Measurements from ENCODE around the gene CREB5.

CREB5 gene

DNA sequence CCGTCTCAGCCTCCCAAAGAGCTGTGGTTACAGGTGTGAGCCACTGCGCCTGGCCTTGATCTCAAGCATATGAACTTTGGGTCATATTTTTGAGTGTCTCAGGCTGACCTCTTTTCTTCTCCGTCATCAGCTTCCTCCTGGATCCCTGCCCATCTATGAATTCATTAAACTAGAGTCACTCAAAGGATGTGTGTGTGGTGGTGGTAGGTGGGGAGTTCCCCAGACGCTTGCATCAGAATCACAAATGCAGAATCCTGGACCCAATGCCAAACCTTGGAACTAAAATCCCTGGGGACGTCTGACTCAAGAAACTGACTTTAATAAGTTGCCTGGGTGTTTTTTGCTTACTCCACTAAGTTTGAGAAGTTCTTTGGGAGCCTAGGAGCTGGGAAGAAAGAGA, 6.7 kb upstream of the CREB5 start:
- DNase-seq = no peak
- in situ Hi-C loops (cut with MboI; ENCODE audit: low pct_unique_long_range_greater_than_20kb, low sequenced_read_pairs) = no loop called here

DNA sequence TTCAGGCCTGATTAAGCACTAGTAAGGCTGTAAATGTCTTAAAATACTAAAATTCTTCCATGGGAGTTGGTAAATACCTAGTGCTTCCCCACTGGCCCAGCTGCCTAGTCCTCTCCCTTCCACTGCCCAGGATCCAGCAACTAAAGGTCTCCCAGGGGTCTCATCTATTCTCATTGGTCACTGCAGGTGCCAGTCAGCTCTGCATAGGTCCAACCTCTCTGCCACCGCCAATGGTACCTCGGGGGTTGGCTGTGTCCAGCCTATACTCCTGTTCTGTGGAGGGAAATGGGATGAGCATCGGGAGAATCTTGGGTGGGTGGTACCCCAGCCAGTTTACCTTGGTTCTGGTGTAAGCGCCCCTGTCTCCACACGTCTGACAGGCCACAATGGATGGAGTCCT, 6.1 kb upstream of the CREB5 start:
- in situ Hi-C loops (cut with MboI; ENCODE audit: low pct_unique_long_range_greater_than_20kb, low sequenced_read_pairs) = no loop called here
- DNase-seq = no peak

DNA sequence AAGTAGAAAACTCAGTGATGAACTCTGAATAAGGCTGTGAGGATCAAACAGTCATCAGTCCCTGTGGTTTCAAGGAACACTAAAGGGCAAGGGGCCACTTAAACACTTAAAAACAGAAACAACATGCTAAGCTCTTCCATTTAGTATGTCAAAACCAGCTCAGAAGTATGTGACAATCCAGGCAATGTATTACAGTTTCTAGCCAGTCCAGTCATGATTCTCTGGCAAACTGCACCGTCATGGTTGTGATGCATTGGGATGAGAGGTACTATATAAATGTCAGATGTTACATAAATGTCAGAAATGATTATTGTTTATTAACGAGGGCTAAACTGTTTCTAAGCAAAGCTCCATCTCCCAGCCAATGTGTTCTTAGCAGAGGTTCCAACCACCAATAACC, 4.7 kb upstream of the CREB5 start:
- in situ Hi-C loops (cut with MboI; ENCODE audit: low pct_unique_long_range_greater_than_20kb, low sequenced_read_pairs) = no loop called here

DNA sequence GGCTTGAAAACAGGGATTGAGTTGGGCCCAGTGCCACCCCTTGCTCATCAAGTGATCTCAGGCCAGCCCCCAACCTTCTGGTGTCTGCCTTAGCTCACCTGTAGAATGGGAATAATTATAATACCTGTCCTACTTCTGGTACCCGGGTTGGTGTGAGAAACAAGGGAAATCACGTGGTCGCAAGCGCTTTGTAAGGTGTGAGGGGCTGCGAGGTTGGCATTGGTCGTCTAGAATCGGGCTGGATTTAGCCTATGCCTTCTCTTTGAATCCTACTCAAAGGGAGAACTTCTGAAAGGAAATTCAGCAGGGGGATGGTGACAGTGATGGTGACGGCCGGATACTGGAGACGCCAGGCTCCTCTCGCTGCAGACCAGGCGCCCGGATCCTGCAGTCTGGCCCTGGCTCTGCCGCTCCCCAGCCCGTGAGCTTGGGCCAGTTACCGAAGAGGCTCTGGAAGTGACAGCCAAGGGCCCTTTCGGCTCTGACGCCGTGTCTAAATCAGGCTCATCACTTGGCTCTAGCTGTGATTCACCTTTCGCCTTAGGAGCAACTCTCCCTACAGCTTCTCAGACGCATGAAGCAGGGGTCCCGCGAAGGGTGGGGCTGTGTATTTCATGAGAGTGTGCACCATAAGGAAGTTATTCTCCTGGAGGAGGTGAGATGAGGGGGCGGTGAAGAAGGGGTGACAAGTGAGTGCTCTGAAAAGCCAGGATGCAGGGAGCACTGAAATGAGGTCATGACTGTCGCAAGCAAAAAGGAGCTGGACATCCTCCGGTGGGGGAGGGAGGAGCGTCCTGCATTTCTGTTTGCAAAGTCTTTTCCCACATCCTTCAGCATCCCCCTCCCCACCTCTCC, 4.0 kb upstream of the CREB5 start:
- no peak for DNase-seq
- in situ Hi-C loops (cut with MboI; ENCODE audit: low pct_unique_long_range_greater_than_20kb, low sequenced_read_pairs) = no loop called here

More for the DNA sequence above, 4.7 kb upstream of the CREB5 start:
- no peak for DNase-seq

DNA sequence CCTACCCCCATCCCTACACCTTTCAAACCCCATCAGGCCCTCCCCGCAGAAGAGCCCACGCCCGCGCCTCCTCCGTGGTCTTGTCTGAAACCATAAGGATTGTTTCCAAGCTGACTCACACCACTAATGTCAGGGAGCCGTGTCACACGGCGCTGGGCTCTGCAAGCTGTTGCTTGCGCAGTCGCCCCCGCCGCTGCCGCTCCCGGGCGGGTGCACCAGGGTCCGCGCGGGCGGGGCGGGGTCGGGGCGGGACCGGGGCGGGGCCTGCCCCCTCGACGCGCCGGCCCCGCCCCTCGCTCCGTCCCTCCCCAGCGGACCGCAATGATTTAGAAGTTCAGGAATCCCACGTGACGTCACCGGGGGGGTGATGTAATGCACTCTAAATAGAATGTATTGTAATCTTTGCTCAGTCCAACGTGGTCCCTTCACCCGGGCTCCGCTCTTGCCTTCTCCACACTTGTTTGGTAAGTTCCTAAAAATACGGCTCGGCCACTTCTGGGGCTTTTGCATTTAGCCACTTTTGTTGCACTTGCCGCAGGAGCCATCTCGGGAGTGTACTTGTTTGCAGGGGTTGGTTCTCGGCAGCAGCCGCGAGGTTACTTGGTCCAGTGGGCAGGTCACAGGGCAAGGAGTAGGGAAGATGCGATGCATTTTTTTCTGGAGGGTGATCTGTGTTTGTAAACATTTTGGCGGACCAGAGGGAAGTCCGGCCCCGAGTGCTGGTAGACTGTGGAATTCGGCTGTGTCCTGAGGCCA, 3.2 kb upstream of the CREB5 start:
- DNase-seq = peak; percentile 64
- in situ Hi-C loops (cut with MboI; ENCODE audit: low pct_unique_long_range_greater_than_20kb, low sequenced_read_pairs) = no loop called here

DNA sequence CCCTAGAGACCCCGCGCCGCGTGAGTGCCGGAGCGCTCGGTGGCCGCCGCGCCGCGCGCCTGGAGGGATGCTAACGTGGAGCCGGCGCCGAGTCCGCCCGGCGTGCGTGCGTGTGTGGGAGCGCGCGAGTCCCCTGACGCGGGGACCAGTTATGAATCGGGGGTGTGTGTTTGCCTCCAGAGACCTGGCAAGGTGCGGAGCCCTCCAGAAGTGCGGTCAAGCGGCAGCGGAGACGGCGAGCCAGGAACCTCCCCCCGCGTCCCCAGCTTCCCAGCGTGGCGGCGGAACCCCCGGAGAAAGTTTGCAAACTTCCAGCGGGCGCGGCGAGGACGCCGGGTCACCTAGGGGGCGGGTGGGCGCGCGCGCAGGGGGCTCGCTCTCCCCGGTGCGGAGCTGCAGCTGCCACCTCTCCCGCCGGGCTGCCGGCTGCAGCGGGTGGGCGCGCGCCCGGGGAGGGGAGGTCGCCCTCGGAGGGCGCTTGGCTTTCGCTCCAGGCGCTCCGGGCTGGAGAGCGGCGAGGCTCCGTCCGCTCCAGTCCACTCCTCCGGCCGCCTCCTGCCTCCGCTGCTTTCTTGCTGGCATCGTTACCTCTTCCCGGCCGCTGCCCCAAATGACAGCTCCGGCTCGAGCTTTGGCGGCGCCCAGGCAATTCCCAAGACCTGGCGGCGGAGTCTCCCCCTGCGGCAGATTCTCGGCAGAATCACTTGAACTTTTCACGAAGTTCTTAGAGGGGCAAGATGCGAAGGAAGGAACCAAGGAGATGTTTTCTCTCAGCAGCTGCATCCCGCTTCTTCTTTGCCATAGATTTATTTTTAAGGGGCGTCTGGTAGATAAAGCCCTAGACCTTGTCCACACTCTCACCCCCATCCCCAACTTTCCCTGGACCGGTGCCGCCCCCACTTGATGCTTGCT, 2.3 kb upstream of the CREB5 start:
- no peak for DNase-seq
- in situ Hi-C loops (cut with MboI; ENCODE audit: low pct_unique_long_range_greater_than_20kb, low sequenced_read_pairs) = no loop called here

DNA sequence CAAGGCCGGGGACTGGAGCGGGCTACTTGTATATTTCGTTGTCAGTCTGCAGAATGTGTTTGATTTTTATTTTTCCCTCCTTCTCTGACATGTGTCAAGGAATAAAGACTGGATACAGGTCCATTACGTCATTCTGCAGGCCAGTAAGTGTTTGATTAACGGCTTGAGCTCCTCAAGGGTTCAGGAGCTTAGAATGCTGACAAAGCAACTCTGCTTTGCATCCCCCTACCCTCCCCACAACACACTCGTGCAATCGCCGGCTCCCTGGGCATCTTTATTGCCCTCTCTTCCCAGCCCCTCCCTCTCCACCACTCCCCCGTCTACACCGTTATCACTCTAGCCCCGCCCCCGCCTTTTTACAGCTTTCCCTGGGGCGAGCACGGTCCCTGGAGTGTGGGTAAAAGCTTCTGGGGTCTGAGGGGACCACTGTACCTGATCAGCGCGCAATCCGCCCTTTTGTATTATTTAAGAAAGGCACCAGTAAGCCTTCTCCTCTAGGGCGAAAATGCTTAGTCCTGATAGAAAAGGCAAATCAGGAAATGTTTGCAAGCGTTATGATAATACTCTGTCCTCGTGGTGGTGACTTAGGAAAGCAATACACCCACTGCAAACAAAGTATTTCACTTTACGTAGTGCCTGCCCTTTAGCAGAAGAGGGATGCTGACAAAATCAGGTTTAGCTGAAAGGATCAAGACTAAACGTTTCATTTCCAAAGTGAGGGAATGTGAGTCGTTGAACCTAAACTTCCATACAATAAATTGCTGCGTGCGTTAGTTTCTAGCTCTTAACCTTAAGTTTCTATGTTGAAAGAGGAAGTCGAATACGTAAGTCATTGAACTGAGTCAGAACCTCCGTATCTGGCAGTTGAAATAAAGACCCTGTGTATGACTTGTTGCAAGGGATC, 1.4 kb upstream of the CREB5 start:
- in situ Hi-C loops (cut with MboI; ENCODE audit: low pct_unique_long_range_greater_than_20kb, low sequenced_read_pairs) = no loop called here
- DNase-seq = peak; percentile 42

DNA sequence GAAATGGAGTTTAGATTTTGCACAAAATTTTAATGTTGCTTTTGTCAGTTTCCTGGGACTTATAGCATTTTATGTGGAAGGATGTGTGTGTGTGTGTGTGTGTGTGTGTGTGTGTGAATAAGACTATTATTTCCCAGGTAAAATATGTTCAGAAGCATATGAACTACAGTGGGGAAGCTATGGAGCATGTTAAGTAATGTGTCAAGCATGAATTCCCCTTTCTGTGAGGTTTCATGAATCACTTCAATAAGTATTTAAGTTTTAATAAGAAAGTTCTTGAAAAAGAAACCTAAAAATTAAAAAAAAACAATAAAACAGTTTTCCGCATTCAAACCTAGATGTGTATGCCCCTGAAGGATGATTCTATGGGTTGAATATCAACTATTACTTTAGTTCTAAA, 693 bp downstream of the CREB5 start:
- no peak for DNase-seq
- in situ Hi-C loops (cut with MboI; ENCODE audit: low pct_unique_long_range_greater_than_20kb, low sequenced_read_pairs) = no loop called here

DNA sequence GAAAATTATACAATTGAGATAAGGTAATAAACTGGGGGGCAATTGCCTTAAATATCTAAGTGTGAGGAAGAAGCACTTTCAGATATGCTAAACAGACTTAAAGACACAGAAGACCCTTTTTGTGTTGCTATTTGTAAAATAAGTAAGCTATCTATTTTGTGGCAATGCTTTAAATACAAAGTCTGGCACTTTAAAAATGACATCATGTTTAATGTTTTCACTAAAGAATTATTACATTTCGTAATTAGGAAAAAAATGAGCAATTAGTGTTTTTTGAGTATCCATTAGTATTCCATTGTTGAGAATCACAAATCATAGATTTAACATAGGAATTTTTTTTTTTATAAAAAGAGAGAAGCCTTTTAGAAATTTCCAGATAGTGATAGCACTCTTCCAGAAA, 2.1 kb downstream of the CREB5 start:
- in situ Hi-C loops (cut with MboI; ENCODE audit: low pct_unique_long_range_greater_than_20kb, low sequenced_read_pairs) = no loop called here
- DNase-seq = no peak

DNA sequence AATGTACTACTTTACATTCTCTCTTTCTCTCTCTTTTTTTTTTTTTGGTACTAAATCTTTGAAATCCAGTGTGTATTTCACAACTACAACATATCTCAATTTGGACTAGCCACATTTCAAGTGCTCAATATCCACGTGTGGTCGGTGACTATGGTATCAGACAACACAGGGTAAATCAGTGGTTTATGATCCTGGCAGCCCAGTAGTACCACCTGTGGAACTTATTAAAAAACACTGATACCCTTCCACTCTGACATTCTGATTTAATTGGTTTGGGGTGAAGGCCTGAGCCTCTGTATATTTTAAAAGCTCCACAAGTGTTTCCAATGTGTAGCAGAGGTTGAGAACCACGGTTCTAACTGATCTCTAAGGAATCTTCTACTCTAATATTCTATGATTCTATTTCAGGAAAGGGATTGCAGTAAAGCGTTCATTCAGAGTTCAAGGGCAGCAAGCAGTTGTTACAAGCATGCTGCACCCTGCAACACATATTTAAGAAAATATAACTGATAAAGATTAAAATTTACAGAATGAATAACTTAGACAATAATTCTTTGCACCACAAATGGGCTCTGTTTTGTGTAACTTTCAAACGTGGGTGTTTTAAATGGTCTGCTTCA, 5.1 kb downstream of the CREB5 start:
- no peak for DNase-seq
- in situ Hi-C loops (cut with MboI; ENCODE audit: low pct_unique_long_range_greater_than_20kb, low sequenced_read_pairs) = no loop called here

DNA sequence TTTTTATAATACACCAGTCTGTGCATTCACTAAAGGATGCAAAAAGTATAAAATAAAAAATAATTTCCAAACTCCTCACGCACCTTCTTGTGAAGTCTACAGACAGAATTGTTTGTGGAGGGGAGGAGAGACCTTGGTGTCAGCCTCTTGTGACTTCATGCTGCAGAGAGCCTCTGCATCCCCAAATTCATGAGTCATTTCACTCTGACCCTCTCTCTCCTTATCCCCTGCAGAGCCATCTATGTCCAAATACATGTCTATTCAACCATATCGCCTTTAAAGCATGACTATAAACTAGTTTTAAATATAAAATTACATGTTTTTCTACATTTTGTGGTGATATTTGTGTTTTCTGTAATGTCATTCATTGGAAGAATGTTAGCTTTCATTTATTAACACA, 6.0 kb downstream of the CREB5 start:
- DNase-seq = no peak
- in situ Hi-C loops (cut with MboI; ENCODE audit: low pct_unique_long_range_greater_than_20kb, low sequenced_read_pairs) = no loop called here

DNA sequence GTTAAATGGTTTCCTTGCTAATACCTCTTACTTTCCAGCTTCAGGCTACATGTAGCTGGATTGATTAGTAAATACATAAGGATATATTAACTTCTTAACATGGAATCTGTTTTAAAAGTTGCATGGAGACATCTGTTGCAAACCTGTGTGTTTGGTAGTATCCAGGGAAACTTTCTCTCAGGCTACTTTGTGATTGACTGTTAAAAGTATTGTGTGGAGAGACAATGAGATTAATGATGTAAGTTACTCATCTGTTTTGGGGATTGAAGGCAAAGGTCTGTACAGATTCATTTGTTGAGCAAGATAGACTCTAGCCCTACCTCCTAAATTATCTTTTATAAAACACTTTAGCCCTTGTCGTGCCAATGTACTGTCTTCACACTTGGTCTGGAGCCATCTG, 6.6 kb downstream of the CREB5 start:
- no peak for DNase-seq
- in situ Hi-C loops (cut with MboI; ENCODE audit: low pct_unique_long_range_greater_than_20kb, low sequenced_read_pairs) = no loop called here

DNA sequence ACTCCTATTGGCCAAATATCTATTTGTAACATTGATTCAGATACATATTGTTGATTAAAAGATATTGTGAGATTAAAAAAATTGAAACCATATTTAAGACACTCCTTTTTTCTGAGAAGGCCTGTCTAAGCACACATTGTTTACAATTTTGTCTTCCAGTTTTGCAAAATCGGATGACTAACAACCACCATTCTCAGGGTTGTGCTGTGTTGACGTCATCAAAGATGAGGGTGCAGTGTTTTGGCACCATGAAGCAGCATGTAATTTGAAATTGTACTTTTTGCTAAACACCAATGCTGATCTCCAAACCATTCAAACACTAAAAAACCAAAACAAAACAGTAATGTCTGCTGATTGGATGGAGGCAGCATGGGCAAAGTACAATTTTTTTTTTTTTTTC, 7.4 kb downstream of the CREB5 start:
- DNase-seq = no peak
- in situ Hi-C loops (cut with MboI; ENCODE audit: low pct_unique_long_range_greater_than_20kb, low sequenced_read_pairs) = no loop called here

DNA sequence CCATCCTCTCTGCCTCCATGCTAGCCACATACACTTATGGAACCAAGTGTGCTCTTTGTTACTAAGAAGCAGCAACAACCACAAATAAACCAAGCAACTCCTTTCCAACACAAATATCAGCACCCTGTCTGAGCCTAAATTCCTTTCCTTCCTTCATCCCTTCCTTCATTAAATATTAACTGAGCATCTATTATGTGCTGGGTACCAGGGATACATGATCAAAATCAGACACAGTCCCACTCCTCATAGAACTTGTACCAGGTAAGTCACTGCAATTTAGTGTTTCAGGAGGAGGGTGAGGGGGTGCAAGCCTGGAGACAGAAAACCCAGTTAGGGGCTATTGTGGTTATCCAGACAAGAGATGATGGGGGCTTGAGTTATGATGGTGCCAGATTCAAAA, 10.8 kb downstream of the CREB5 start:
- in situ Hi-C loops (cut with MboI; ENCODE audit: low pct_unique_long_range_greater_than_20kb, low sequenced_read_pairs) = no loop called here
- no peak for DNase-seq

DNA sequence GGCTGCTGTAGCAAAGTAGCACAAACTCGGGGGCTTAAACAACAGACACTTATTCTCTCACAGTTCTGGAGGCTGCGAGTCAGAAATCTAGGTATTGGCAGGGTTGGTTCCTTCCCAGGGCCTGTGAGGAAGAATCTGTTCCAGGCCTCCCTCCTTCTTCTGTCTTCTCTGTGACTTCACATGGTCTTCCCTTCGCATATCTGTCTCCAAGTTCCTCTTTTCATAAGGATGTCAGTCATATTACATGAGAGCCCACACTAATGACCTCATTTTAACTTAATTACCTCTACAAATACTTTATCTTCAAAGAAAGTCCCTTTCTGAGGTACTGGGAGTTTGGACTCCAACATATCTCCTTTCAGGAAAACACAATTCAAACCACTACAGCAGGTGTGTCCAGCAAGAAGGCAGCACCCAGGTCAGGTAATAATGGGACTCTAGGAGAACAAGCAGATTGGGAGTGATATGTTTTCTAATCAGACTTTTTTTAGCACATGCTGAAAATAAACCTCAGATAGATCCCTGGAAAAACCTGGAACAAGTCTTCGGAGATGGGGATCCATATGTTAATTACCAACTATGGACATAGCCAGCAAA, 11.7 kb downstream of the CREB5 start:
- in situ Hi-C loops (cut with MboI; ENCODE audit: low pct_unique_long_range_greater_than_20kb, low sequenced_read_pairs) = no loop called here
- peak; percentile 9 for DNase-seq

DNA sequence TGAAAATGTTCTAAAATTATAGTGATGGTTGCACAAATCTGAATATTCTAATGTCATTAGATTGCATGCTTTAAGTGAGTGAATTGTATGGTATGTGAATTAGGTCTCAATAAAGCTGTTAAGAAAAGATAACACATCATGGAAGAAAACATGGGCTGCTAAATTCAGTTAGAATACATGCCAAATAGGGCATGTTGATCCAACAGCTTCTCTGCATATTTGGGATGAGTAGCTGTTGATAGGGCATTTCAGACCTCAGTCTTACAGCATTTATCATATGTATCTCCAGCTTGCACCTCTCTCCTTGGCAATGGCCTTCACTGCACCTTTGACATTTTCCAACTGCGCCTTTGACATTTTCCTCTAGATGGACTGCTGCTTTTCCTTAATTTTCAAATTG, 13.2 kb downstream of the CREB5 start:
- in situ Hi-C loops (cut with MboI; ENCODE audit: low pct_unique_long_range_greater_than_20kb, low sequenced_read_pairs) = no loop called here
- no peak for DNase-seq

DNA sequence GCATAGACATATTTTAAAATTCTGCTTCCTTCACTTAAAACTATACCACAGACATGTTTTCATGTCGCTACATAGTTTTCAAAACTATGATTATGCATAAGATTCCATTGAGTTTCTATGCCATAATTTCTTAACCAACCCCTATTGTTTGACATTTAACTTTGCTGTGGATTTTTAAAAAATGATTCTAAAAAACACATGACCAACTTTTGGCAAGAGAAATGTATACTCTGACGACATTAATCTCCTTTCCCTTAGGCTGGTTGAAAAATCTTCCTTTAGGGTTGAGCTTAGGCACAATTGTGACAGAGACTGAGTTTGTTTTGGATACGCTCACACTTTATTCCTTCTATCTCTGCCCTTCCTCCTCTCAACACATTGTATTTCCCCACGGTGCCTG, 14.9 kb downstream of the CREB5 start:
- in situ Hi-C loops (cut with MboI; ENCODE audit: low pct_unique_long_range_greater_than_20kb, low sequenced_read_pairs) = no loop called here
- no peak for DNase-seq

DNA sequence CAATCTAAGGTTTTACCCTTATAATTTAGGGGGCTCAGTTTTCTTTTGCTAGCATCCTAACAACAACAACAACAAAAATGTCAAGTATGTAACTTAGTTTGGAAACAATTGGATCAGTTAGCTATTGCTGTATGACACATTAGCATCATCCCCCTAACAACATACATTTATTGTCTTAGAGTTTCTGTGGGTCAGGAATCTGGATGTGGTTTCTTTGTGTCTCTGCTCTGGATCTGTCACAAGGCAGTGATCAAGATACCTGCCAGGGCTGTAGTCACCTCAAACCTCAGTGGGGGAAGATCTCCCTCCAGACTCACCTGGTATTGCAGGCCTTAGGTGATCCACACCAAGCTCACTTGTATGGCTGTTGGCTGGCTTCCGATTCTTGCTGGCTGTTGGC, 18.3 kb downstream of the CREB5 start:
- in situ Hi-C loops (cut with MboI; ENCODE audit: low pct_unique_long_range_greater_than_20kb, low sequenced_read_pairs) = no loop called here
- DNase-seq = no peak
